Panc1 (cell line): ENCODE measurements around the gene LTA4H.

Experiments used
- POLR2AphosphoS5 ChIP-seq: IDR thresholded peaks from 2 replicates; pipeline ENCODE4 v1.6.1; 2012; ENCODE audit warnings: mild to moderate bottlenecking, low read depth, low read length, moderate library complexity
- TCF7L2 ChIP-seq: IDR thresholded peaks from 2 replicates; pipeline ENCODE4 v1.6.1; 2011; ENCODE audit warnings: mild to moderate bottlenecking, low read depth, low read length, inconsistent platforms
- TF ChIP-seq, protein P1 (sequence below): fragments of 450-650 bp; IDR thresholded peaks from 2 replicates; pipeline ENCODE4 v1.5.1; 2017; ENCODE audit warnings: mild to moderate bottlenecking

DNA sequence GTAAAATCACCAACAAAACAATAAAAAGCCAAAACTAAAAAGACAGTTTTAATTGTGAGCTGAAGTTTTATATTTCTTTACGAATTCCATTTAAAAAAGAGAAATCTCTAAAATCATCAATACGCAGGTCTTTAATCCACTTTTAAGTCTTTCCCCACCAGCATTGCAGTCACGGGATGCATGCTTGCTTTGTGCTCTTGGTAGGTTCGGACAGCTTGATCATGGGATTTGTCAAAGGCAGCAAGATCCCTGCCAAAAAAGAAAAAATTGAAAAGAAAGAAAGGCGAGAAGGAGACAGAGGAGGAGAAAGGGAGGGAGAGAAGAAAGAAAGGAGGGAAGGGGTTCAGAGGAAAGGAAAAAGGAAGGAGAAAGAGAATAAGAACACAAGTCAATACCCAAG lies 34.5 kb downstream of the LTA4H start:
- TF ChIP-seq, protein P1, sequence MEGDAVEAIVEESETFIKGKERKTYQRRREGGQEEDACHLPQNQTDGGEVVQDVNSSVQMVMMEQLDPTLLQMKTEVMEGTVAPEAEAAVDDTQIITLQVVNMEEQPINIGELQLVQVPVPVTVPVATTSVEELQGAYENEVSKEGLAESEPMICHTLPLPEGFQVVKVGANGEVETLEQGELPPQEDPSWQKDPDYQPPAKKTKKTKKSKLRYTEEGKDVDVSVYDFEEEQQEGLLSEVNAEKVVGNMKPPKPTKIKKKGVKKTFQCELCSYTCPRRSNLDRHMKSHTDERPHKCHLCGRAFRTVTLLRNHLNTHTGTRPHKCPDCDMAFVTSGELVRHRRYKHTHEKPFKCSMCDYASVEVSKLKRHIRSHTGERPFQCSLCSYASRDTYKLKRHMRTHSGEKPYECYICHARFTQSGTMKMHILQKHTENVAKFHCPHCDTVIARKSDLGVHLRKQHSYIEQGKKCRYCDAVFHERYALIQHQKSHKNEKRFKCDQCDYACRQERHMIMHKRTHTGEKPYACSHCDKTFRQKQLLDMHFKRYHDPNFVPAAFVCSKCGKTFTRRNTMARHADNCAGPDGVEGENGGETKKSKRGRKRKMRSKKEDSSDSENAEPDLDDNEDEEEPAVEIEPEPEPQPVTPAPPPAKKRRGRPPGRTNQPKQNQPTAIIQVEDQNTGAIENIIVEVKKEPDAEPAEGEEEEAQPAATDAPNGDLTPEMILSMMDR: no peak
- TF ChIP-seq TCF7L2 (no peak), POLR2AphosphoS5 (no peak)
